H9 (cell line): Measurements from ENCODE around the gene NKIRAS1. TPM values are rescaled to one million over a fixed set of nuclear protein-coding genes. Genes with fewer than 3 reads are reported as not detected.

Experiments
- DNase-seq: peaks from one replicate; pipeline ENCODE4 v3.0.0-alpha.2; 2017
- H2AFZ ChIP-seq: one replicate; pipeline ENCODE4 v1.6.1; 2013; ENCODE audit warnings: mild to moderate bottlenecking, low read length, control low read depth, moderate library complexity
- H2AK5ac ChIP-seq: 2 replicates; pipeline ENCODE4 v1.6.1; 2013; ENCODE audit warnings: low read length, control low read depth, mixed read lengths; ENCODE audit not compliant: insufficient read length
- H2BK120ac ChIP-seq: one replicate; pipeline ENCODE4 v1.6.1; 2013; ENCODE audit warnings: low read depth, mild to moderate bottlenecking, low read length, control low read depth, inconsistent platforms; ENCODE audit not compliant: poor library complexity, severe bottlenecking
- H2BK12ac ChIP-seq: 2 replicates; pipeline ENCODE4 v1.6.1; 2013; ENCODE audit warnings: low read length, control low read depth, mixed read lengths, low read depth; ENCODE audit not compliant: insufficient read length
- H2BK15ac ChIP-seq: 2 replicates; pipeline ENCODE4 v1.6.1; 2013; ENCODE audit warnings: low read depth, low read length, control low read depth
- H2BK20ac ChIP-seq: one replicate; pipeline ENCODE4 v1.6.1; 2013; ENCODE audit warnings: low read depth, mild to moderate bottlenecking, low read length, control low read depth, inconsistent platforms; ENCODE audit not compliant: poor library complexity, severe bottlenecking
- H2BK5ac ChIP-seq: 2 replicates; pipeline ENCODE4 v1.6.1; 2013; ENCODE audit warnings: low read length, control low read depth, mixed read lengths; ENCODE audit not compliant: insufficient read length
- H3K14ac ChIP-seq: 2 replicates; pipeline ENCODE4 v1.6.1; 2013; ENCODE audit warnings: low read length, control low read depth; ENCODE audit not compliant: insufficient read depth
- H3K18ac ChIP-seq: 2 replicates; pipeline ENCODE4 v1.6.1; 2013; ENCODE audit warnings: low read depth, mild to moderate bottlenecking, mixed read lengths, low read length, control low read depth; ENCODE audit not compliant: insufficient read length
- H3K23ac ChIP-seq: 2 replicates; pipeline ENCODE4 v1.6.1; 2013; ENCODE audit warnings: low read length, control low read depth, mixed read lengths, low read depth; ENCODE audit not compliant: insufficient read length
- H3K23me2 ChIP-seq: 2 replicates; pipeline ENCODE4 v1.6.1; 2013; ENCODE audit warnings: low read depth, mild to moderate bottlenecking, mixed read lengths, low read length, control low read depth; ENCODE audit not compliant: insufficient read length, poor library complexity, severe bottlenecking
- H3K27ac ChIP-seq: 2 replicates; pipeline ENCODE4 v1.5.1; 2013; ENCODE audit warnings: low read length, control low read depth, mixed read lengths, low read depth; ENCODE audit not compliant: insufficient read length
- H3K27me3 ChIP-seq: 2 replicates; pipeline ENCODE4 v1.6.1; 2013; ENCODE audit warnings: low read length, control low read depth, inconsistent platforms; ENCODE audit not compliant: insufficient read depth
- H3K4ac ChIP-seq: 2 replicates; pipeline ENCODE4 v1.6.1; 2013; ENCODE audit warnings: low read depth, mild to moderate bottlenecking, control low read depth, inconsistent platforms, low read length, moderate library complexity
- H3K4me1 ChIP-seq: 2 replicates; pipeline ENCODE4 v1.6.1; 2013; ENCODE audit warnings: low read length, control low read depth, inconsistent platforms; ENCODE audit not compliant: insufficient read depth
- H3K4me2 ChIP-seq: 2 replicates; pipeline ENCODE4 v1.6.1; 2013; ENCODE audit warnings: low read length, control low read depth, mixed read lengths; ENCODE audit not compliant: insufficient read length, insufficient read depth
- H3K56ac ChIP-seq: 2 replicates; pipeline ENCODE4 v1.6.1; 2013; ENCODE audit warnings: low read depth, mild to moderate bottlenecking, mixed read lengths, low read length, control low read depth; ENCODE audit not compliant: insufficient read length
- H3K79me1 ChIP-seq: 2 replicates; pipeline ENCODE4 v1.6.1; 2013; ENCODE audit warnings: low read depth, mild to moderate bottlenecking, moderate library complexity, low read length, control low read depth, inconsistent platforms; ENCODE audit not compliant: insufficient read depth, poor library complexity, severe bottlenecking
- H3K79me2 ChIP-seq: 2 replicates; pipeline ENCODE4 v1.6.1; 2013; ENCODE audit warnings: low read length, control low read depth, inconsistent platforms; ENCODE audit not compliant: insufficient read depth
- H3K9ac ChIP-seq: 2 replicates; pipeline ENCODE4 v1.6.1; 2013; ENCODE audit warnings: low read length, control low read depth, mixed read lengths; ENCODE audit not compliant: insufficient read length; ENCODE audit errors: extremely low read depth
- H3K9me3 ChIP-seq: one replicate; pipeline ENCODE4 v1.6.1; 2013; ENCODE audit warnings: low read depth, low read length, inconsistent platforms; ENCODE audit not compliant: control insufficient read depth
- H3T11ph ChIP-seq: one replicate; pipeline ENCODE4 v1.6.1; 2013; ENCODE audit warnings: mild to moderate bottlenecking, low read length, control low read depth, inconsistent platforms
- H4K20me1 ChIP-seq: one replicate; pipeline ENCODE4 v1.6.1; 2013; ENCODE audit not compliant: control insufficient read depth, insufficient read length, insufficient read depth
- H4K5ac ChIP-seq: 2 replicates; pipeline ENCODE4 v1.6.1; 2013; ENCODE audit warnings: low read depth, mild to moderate bottlenecking, mixed read lengths, low read length, control low read depth; ENCODE audit not compliant: insufficient read length
- H4K8ac ChIP-seq: replicated peaks from 2 replicates; pipeline ENCODE4 v1.6.1; 2013; ENCODE audit warnings: low read length, control low read depth, mixed read lengths, low read depth; ENCODE audit not compliant: insufficient read length
- H4K91ac ChIP-seq: 2 replicates; pipeline ENCODE4 v1.6.1; 2013; ENCODE audit warnings: low read depth, mild to moderate bottlenecking, moderate library complexity, mixed read lengths, low read length, control low read depth; ENCODE audit not compliant: insufficient read length
- H3K27ac Mint-ChIP-seq, 3 experiments: 2 replicates in 2 of 3; 3 replicates in 1 of 3; pipeline ENCODE4 v1.8.0; 2020 to 2021; ENCODE audit warnings: mixed read lengths in 3 of 3, mild to moderate bottlenecking in 1 of 3, moderate library complexity in 1 of 3
- H3K27me3 Mint-ChIP-seq: 2 replicates; pipeline ENCODE4 v1.8.0; 2021; ENCODE audit warnings: low read depth, mild to moderate bottlenecking, moderate library complexity, mixed read lengths
- H3K36me3 Mint-ChIP-seq, 3 experiments: 2 replicates in 2 of 3; 3 replicates in 1 of 3; pipeline ENCODE4 v1.8.0; 2020 to 2021; ENCODE audit warnings: low read depth in 3 of 3, mixed read lengths in 3 of 3; ENCODE audit not compliant: insufficient read depth in 1 of 3
- H3K4me1 Mint-ChIP-seq, 2 experiments: 2 replicates each; pipeline ENCODE4 v1.8.0; 2020; ENCODE audit warnings: mixed read lengths in 2 of 2
- H3K4me3 Mint-ChIP-seq, 2 experiments: 2 replicates in 1 of 2; 3 replicates in 1 of 2; pipeline ENCODE4 v1.8.0; 2020 to 2021; ENCODE audit warnings: mild to moderate bottlenecking in 2 of 2, mixed read lengths in 2 of 2, moderate library complexity in 1 of 2
- H3K9me3 Mint-ChIP-seq, 2 experiments: 2 replicates in 1 of 2; 3 replicates in 1 of 2; pipeline ENCODE4 v1.8.0; 2020; ENCODE audit warnings: mild to moderate bottlenecking in 2 of 2, mixed read lengths in 2 of 2, moderate library complexity in 1 of 2
- CTCF ChIP-seq: fragments of 200-600 bp; sonication (generic); conservative IDR thresholded peaks from 3 replicates; pipeline ENCODE4 v1.8.0; 2021; ENCODE audit warnings: antibody characterized with exemption, mild to moderate bottlenecking
- WGBS: extraction: QIAGEN DNeasy Blood & Tissue Kit; methylation state at CpG from one replicate; pipeline ENCODE4 v1.1.7; 2013; ENCODE audit warnings: missing lambda C conversion rate, low lambda C conversion rate, mixed read lengths; ENCODE audit not compliant: insufficient read length; ENCODE audit errors: extremely low coverage; 5-methylcytosine and 5-hydroxymethylcytosine counted together
- total RNA-seq: library from RNA; stranded (reverse); gene quantifications from 2 replicates; pipeline ENCODE4 v1.2.1, GENCODE V29; 2021

NKIRAS1 gene
- total RNA-seq, 1 experiment from 2014 or later = 6.1 TPM

GRCh38 chr3:23921052-23921511, 4.3 kb upstream of the NKIRAS1 start:
- Histone ChIP-seq H3K23me2 (peaks cover 4% of the 10 kb centered on the region), H3K23ac (no peak overlapping the region), H3K4me2 (no peak overlapping the region), H4K20me1 (no peaks in the 10 kb centered on the region), H3K27me3 (no peaks in the 10 kb centered on the region), H2BK5ac (no peak overlapping the region), H4K91ac (no peak overlapping the region), H3K27ac (no peak overlapping the region), H3K79me2 (peaks cover 7% of the 10 kb centered on the region; the same call in 1 of the 2 replicates), H2BK120ac (no peak overlapping the region), H3K9me3 (no peaks in the 10 kb centered on the region), H3K4ac (no peak overlapping the region), H2BK12ac (no peak overlapping the region), H3K79me1 (peaks cover 3% of the 10 kb centered on the region), H3K56ac (no peak overlapping the region), H3T11ph (no peak overlapping the region), H2AFZ (no peak overlapping the region), H2BK15ac (no peak overlapping the region), H2BK20ac (no peak overlapping the region), H3K18ac (no peak overlapping the region), H4K5ac (no peak overlapping the region), H2AK5ac (no peak overlapping the region), H3K9ac (no peak overlapping the region), H3K14ac (no peak overlapping the region), H4K8ac (no peak overlapping the region), H3K4me1 (no peaks in the 10 kb centered on the region; the same call in 1 of the 2 replicates)
- no peak overlapping the region for H3K4me3 Mint-ChIP-seq
- peaks cover 24 to 26% of the 10 kb centered on the region in 2 experiments for H3K4me1 Mint-ChIP-seq
- no peak for DNase-seq
- H3K27me3 Mint-ChIP-seq = no peaks in the 10 kb centered on the region; the same call in 1 of the 2 replicates
- no CpG with 5 or more reads among the region's 3 CpGs for WGBS
- H3K36me3 Mint-ChIP-seq = peaks cover 31 to 48% (median 39%) of the 10 kb centered on the region in 3 experiments
- TF ChIP-seq CTCF = no peak
- no peaks in the 10 kb centered on the region for H3K9me3 Mint-ChIP-seq
- H3K27ac Mint-ChIP-seq = peak overlapping the region in 2 of 3 experiments; percentile 62 to 70; a peak in 3 of 7 replicates
